ENCODE results near the gene SMCP.

The SMCP gene

GRCh38 chr1:152884506-152884905 is 6.4 kb downstream of the SMCP start:
- Histone ChIP-seq H3K27me3 (ENCODE audit: insufficient read depth, low read length, poor library complexity, severe bottlenecking) (no peaks in the 10 kb centered on the region), H3K9ac (ENCODE audit: low read depth, low read length, poor library complexity, severe bottlenecking) (no peak overlapping the region), H4K20me1 (ENCODE audit: insufficient read depth, low read length, poor library complexity, severe bottlenecking) (no peaks in the 10 kb centered on the region), H3K4me3 (ENCODE audit: low read length, poor library complexity, severe bottlenecking) (no peak overlapping the region), H3K4me1 (ENCODE audit: insufficient read depth, low read length, poor library complexity, severe bottlenecking) (no peaks in the 10 kb centered on the region), H3K79me2 (ENCODE audit: insufficient read depth, low read length) (no peaks in the 10 kb centered on the region), H3K36me3 (ENCODE audit: insufficient read depth, low read length) (no peaks in the 10 kb centered on the region), H3K4me2 (ENCODE audit: low read depth, low read length, poor library complexity, severe bottlenecking) (no peak overlapping the region), H3K9me3 (ENCODE audit: insufficient read depth, low read depth, low read length) (no peaks in the 10 kb centered on the region), H2AFZ (ENCODE audit: low read length) (no peak overlapping the region), H3F3A (ENCODE audit: low read depth) (no peaks in the 10 kb centered on the region), H3K9me2 (replicated peaks; ENCODE audit: low read depth, low read length) (no peaks in the 10 kb centered on the region)
- TF ChIP-seq CTCF (conservative IDR thresholded peaks at IDR 0.05; ENCODE audit: low read length) (no peak), EZH2phosphoT487 (IDR thresholded peaks at IDR 0.05; ENCODE audit: borderline replicate concordance) (no peak)

GRCh38 chr1:152884966-152885624 is 7.0 kb downstream of the SMCP start:
- H3K36me3 ChIP-seq (ENCODE audit: insufficient read depth, low read length), result no peaks in the 10 kb centered on the region
- H3K4me3 ChIP-seq (ENCODE audit: low read length, poor library complexity, severe bottlenecking), result no peak overlapping the region
- no peaks in the 10 kb centered on the region for H3K9me2 ChIP-seq (replicated peaks; ENCODE audit: low read depth, low read length)
- H3F3A ChIP-seq (ENCODE audit: low read depth), result no peaks in the 10 kb centered on the region
- no peak overlapping the region for H2AFZ ChIP-seq (ENCODE audit: low read length)
- no peaks in the 10 kb centered on the region for H3K27me3 ChIP-seq (ENCODE audit: insufficient read depth, low read length, poor library complexity, severe bottlenecking)
- TF ChIP-seq EZH2phosphoT487 (IDR thresholded peaks at IDR 0.05; ENCODE audit: borderline replicate concordance), result no peak
- no peak for TF ChIP-seq CTCF (conservative IDR thresholded peaks at IDR 0.05; ENCODE audit: low read length)
- no peaks in the 10 kb centered on the region for H3K4me1 ChIP-seq (ENCODE audit: insufficient read depth, low read length, poor library complexity, severe bottlenecking)
- H3K9ac ChIP-seq (ENCODE audit: low read depth, low read length, poor library complexity, severe bottlenecking), result no peak overlapping the region
- H3K4me2 ChIP-seq (ENCODE audit: low read depth, low read length, poor library complexity, severe bottlenecking), result no peak overlapping the region
- no peaks in the 10 kb centered on the region for H3K9me3 ChIP-seq (ENCODE audit: insufficient read depth, low read depth, low read length)
- no peaks in the 10 kb centered on the region for H3K79me2 ChIP-seq (ENCODE audit: insufficient read depth, low read length)
- H4K20me1 ChIP-seq (ENCODE audit: insufficient read depth, low read length, poor library complexity, severe bottlenecking), result no peaks in the 10 kb centered on the region

GRCh38 chr1:152886085-152886484 is 8.0 kb downstream of the SMCP start:
- H3F3A ChIP-seq (ENCODE audit: low read depth), result no peaks in the 10 kb centered on the region
- no peak overlapping the region for H3K4me2 ChIP-seq (ENCODE audit: low read depth, low read length, poor library complexity, severe bottlenecking)
- no peaks in the 10 kb centered on the region for H3K36me3 ChIP-seq (ENCODE audit: insufficient read depth, low read length)
- no peaks in the 10 kb centered on the region for H3K9me2 ChIP-seq (replicated peaks; ENCODE audit: low read depth, low read length)
- H2AFZ ChIP-seq (ENCODE audit: low read length), result no peak overlapping the region
- no peaks in the 10 kb centered on the region for H3K27me3 ChIP-seq (ENCODE audit: insufficient read depth, low read length, poor library complexity, severe bottlenecking)
- no peak overlapping the region for H3K4me3 ChIP-seq (ENCODE audit: low read length, poor library complexity, severe bottlenecking)
- no peaks in the 10 kb centered on the region for H4K20me1 ChIP-seq (ENCODE audit: insufficient read depth, low read length, poor library complexity, severe bottlenecking)
- no peak overlapping the region for H3K9ac ChIP-seq (ENCODE audit: low read depth, low read length, poor library complexity, severe bottlenecking)
- H3K9me3 ChIP-seq (ENCODE audit: insufficient read depth, low read depth, low read length), result no peaks in the 10 kb centered on the region
- H3K4me1 ChIP-seq (ENCODE audit: insufficient read depth, low read length, poor library complexity, severe bottlenecking), result no peaks in the 10 kb centered on the region
- H3K79me2 ChIP-seq (ENCODE audit: insufficient read depth, low read length), result no peaks in the 10 kb centered on the region
- no peak for TF ChIP-seq EZH2phosphoT487 (IDR thresholded peaks at IDR 0.05; ENCODE audit: borderline replicate concordance)
- no peak for TF ChIP-seq CTCF (conservative IDR thresholded peaks at IDR 0.05; ENCODE audit: low read length)
